ENCODE results near the gene PDC. TPM values are rescaled to one million over a fixed set of nuclear protein-coding genes. Genes with fewer than 3 reads are reported as not detected.

The PDC gene
- total RNA-seq, 1 experiment from 2014 or later = not detected

Other genes with a start within 250 kb of the PDC start
- gene PRG4, start 164.8 kb downstream of the PDC start, total RNA-seq (2021) = not detected in 2 replicates
- gene TPR, start 85.9 kb downstream of the PDC start, total RNA-seq (2021) = 104 and 123 TPM in 2 replicates
- 13.7 and 19.6 TPM in 2 replicates for gene ODR4, start 85.3 kb downstream of the PDC start, total RNA-seq (2021)
- 0.63 and 2.3 TPM in 2 replicates for gene PTGS2, start 219.3 kb upstream of the PDC start, total RNA-seq (2021)